ENCODE data around the gene RGS5. TPM values are rescaled to one million over a fixed set of nuclear protein-coding genes. Genes with fewer than 3 reads are reported as not detected.

Gene RGS5
- total RNA-seq, 2 experiments from 2014 or later, result 0.88 to 1.2 TPM

DNA sequence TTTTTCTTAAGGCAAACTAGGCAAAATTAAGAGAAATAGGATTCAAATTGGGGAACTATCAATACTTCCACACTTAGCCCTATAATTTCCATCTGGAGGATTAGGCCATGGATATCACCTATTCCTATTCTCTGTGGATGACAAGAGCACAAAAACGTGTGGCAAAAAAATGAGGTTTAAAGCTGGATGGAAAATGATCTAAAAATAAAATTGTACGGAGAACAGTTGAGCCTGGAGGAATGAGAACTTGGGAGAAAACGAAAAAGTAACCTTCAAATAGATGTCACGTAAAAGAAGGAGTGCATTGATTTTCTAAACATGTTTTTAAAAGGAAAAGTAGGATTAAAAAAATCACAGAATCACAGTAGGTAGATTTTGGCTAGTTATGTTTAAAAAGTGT lies 77.9 kb downstream of the RGS5 start:
- CTCF ChIA-PET (ENCODE audit: unreplicated experiment), result no interaction called here
- no peak overlapping the region for H2AFZ ChIP-seq (ENCODE audit: low read length)

DNA sequence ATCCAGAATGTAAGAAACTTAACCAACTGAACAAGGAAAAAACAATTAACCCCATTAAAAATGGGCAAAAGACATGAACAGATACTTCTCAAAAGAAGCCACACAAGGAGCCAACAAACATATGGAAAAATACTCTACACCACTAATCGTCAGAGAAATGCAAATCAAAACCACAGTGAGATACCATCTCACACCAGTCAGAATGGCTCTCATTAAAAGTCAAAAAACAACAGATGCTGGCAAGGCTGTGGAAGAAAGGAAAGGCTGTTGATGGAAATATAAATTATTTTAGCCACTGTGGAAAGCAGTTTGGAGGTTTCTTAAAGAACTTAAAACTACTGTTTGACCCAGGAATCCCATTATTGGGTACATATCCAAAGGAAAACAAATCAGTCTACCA lies 82.3 kb downstream of the RGS5 start:
- TF ChIP-seq EZH2phosphoT487 (IDR thresholded peaks at IDR 0.05; ENCODE audit: borderline replicate concordance, low read depth, low read length), result no peak
- TF ChIP-seq, protein P1, sequence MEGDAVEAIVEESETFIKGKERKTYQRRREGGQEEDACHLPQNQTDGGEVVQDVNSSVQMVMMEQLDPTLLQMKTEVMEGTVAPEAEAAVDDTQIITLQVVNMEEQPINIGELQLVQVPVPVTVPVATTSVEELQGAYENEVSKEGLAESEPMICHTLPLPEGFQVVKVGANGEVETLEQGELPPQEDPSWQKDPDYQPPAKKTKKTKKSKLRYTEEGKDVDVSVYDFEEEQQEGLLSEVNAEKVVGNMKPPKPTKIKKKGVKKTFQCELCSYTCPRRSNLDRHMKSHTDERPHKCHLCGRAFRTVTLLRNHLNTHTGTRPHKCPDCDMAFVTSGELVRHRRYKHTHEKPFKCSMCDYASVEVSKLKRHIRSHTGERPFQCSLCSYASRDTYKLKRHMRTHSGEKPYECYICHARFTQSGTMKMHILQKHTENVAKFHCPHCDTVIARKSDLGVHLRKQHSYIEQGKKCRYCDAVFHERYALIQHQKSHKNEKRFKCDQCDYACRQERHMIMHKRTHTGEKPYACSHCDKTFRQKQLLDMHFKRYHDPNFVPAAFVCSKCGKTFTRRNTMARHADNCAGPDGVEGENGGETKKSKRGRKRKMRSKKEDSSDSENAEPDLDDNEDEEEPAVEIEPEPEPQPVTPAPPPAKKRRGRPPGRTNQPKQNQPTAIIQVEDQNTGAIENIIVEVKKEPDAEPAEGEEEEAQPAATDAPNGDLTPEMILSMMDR (conservative IDR thresholded peaks at IDR 0.05; ENCODE audit: low read length), result no peak
- no peaks in the 10 kb centered on the region; the same call in 1 of the 2 replicates for H3K9me2 ChIP-seq (ENCODE audit: insufficient read depth, low read length)
- H3K36me3 ChIP-seq (ENCODE audit: insufficient read depth, low read length), result no peaks in the 10 kb centered on the region
- H3K27ac ChIP-seq (ENCODE audit: low read depth, low read length, poor library complexity, severe bottlenecking), result no peak overlapping the region
- ChIA-PET POLR2A (no interaction called here), CTCF (ENCODE audit: unreplicated experiment) (no interaction called here)
- no peak overlapping the region for H3K4me2 ChIP-seq (ENCODE audit: low read length)
- H3K4me1 ChIP-seq (ENCODE audit: insufficient read depth, low read length, poor library complexity, severe bottlenecking), result no peaks in the 10 kb centered on the region
- H3K9me3 ChIP-seq (ENCODE audit: low read length), result no peaks in the 10 kb centered on the region
- H3K79me2 ChIP-seq (ENCODE audit: insufficient read depth, low read depth, low read length), result no peaks in the 10 kb centered on the region
- no TSS peak for BruUV-seq (replicated peaks)
- H3K4me3 ChIP-seq (ENCODE audit: low read depth, low read length, poor library complexity, severe bottlenecking), result no peak overlapping the region
- intact Hi-C loops (cut with micrococcal nuclease; ENCODE audit: unreplicated experiment), result no loop called here
- H4K20me1 ChIP-seq (ENCODE audit: insufficient read depth, low read length), result no peaks in the 10 kb centered on the region
- DNase-seq (ENCODE audit: low spot score), result no peak
- no peak overlapping the region for H2AFZ ChIP-seq (ENCODE audit: low read length)

More for the DNA sequence above, 77.9 kb downstream of the RGS5 start:
- H3K4me1 ChIP-seq (ENCODE audit: insufficient read depth, low read length, poor library complexity, severe bottlenecking), result no peaks in the 10 kb centered on the region
- POLR2A ChIA-PET, result no interaction called here
- no peak for DNase-seq (ENCODE audit: low spot score)
- H3K4me2 ChIP-seq (ENCODE audit: low read length), result no peak overlapping the region
- no peak for TF ChIP-seq EZH2phosphoT487 (IDR thresholded peaks at IDR 0.05; ENCODE audit: borderline replicate concordance, low read depth, low read length)
- TF ChIP-seq, protein P1 (conservative IDR thresholded peaks at IDR 0.05; ENCODE audit: low read length), result no peak
- no peaks in the 10 kb centered on the region for H3K9me3 ChIP-seq (ENCODE audit: low read length)
- no peaks in the 10 kb centered on the region for H3K9me2 ChIP-seq (ENCODE audit: insufficient read depth, low read length)
- H3K27ac ChIP-seq (ENCODE audit: low read depth, low read length, poor library complexity, severe bottlenecking), result no peak overlapping the region
- no peaks in the 10 kb centered on the region for H4K20me1 ChIP-seq (ENCODE audit: insufficient read depth, low read length)
- H3K4me3 ChIP-seq (ENCODE audit: low read depth, low read length, poor library complexity, severe bottlenecking), result no peak overlapping the region
- intact Hi-C loops (cut with micrococcal nuclease; ENCODE audit: unreplicated experiment), result no loop called here
- H3K36me3 ChIP-seq (ENCODE audit: insufficient read depth, low read length), result no peaks in the 10 kb centered on the region
- BruUV-seq (replicated peaks), result no TSS peak
- no peaks in the 10 kb centered on the region for H3K79me2 ChIP-seq (ENCODE audit: insufficient read depth, low read depth, low read length)

DNA sequence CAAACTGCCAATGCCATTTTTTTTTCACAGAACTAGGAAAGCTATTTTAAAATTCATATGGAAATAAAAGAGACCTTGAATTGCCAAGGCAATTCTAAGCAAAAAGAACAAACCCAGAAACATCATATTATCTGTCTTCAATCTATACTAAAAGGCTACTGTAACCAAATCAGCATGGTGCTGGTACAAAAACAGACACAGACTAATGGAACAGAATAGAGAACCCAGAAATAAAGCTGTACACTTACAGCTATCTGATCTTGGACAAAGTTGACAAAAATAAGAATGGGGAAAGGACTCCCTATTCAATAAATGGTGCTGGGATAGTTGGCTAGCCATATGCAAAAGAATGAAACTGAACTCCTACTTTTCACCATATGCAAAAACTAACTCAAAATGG lies 83.0 kb downstream of the RGS5 start:
- CTCF ChIA-PET (ENCODE audit: unreplicated experiment), result no interaction called here
- H3K9me2 ChIP-seq (ENCODE audit: insufficient read depth, low read length), result no peaks in the 10 kb centered on the region; the same call in 1 of the 2 replicates
- H2AFZ ChIP-seq (ENCODE audit: low read length), result no peak overlapping the region
- intact Hi-C loops (cut with micrococcal nuclease; ENCODE audit: unreplicated experiment), result no loop called here
- no peak overlapping the region for H3K4me2 ChIP-seq (ENCODE audit: low read length)
- TF ChIP-seq, protein P1 (conservative IDR thresholded peaks at IDR 0.05; ENCODE audit: low read length), result no peak
- no peak for TF ChIP-seq EZH2phosphoT487 (IDR thresholded peaks at IDR 0.05; ENCODE audit: borderline replicate concordance, low read depth, low read length)
- H3K36me3 ChIP-seq (ENCODE audit: insufficient read depth, low read length), result no peaks in the 10 kb centered on the region
- H3K9me3 ChIP-seq (ENCODE audit: low read length), result no peaks in the 10 kb centered on the region
- DNase-seq (ENCODE audit: low spot score), result no peak
- H3K4me1 ChIP-seq (ENCODE audit: insufficient read depth, low read length, poor library complexity, severe bottlenecking), result no peaks in the 10 kb centered on the region
- H3K27ac ChIP-seq (ENCODE audit: low read depth, low read length, poor library complexity, severe bottlenecking), result no peak overlapping the region
- POLR2A ChIA-PET, result no interaction called here
- no TSS peak for BruUV-seq (replicated peaks)
- H3K4me3 ChIP-seq (ENCODE audit: low read depth, low read length, poor library complexity, severe bottlenecking), result no peak overlapping the region
- H4K20me1 ChIP-seq (ENCODE audit: insufficient read depth, low read length), result no peaks in the 10 kb centered on the region
- no peaks in the 10 kb centered on the region for H3K79me2 ChIP-seq (ENCODE audit: insufficient read depth, low read depth, low read length)

Data from OCI-LY7 (cell line).